ENCODE measurements around the gene ABI2. TPM values are rescaled to one million over a fixed set of nuclear protein-coding genes. Genes with fewer than 3 reads are reported as not detected.

ABI2 gene
- total RNA-seq, 1 donor from 2014 or later, result 161 TPM

GRCh38 chr2:203492965-203493364 is 164.8 kb downstream of the ABI2 start:
- Mint-ChIP-seq H3K27ac (no peak overlapping the region), H3K4me1 (peaks cover 12% of the 10 kb centered on the region), H3K36me3 (peaks cover 19% of the 10 kb centered on the region), H3K27me3 (ENCODE audit: insufficient read depth, low read depth) (peaks cover 2% of the 10 kb centered on the region), H3K4me3 (no peak overlapping the region), H3K9me3 (no peaks in the 10 kb centered on the region)
- Histone ChIP-seq H3K79me2 (ENCODE audit: low read depth) (no peaks in the 10 kb centered on the region), H3K4me3 (no peak overlapping the region), H3F3A (ENCODE audit: low read depth) (no peaks in the 10 kb centered on the region), H3K27me3 (no peaks in the 10 kb centered on the region), H3K27ac (no peak overlapping the region), H3K36me3 (peaks cover 7% of the 10 kb centered on the region), H3K4me1 (no peaks in the 10 kb centered on the region), H3K9me3 (ENCODE audit: low read depth) (no peaks in the 10 kb centered on the region), H2AFZ (replicated peaks) (no peak overlapping the region), H4K20me1 (ENCODE audit: low read depth) (no peaks in the 10 kb centered on the region), H3K9ac (no peak overlapping the region), H3K4me2 (no peak overlapping the region)
- no peak for DNase-seq (ENCODE audit: low spot score)
- TF ChIP-seq EZH2 (IDR thresholded peaks at IDR 0.05), result no peak
- TF ChIP-seq EZH2phosphoT487 (IDR thresholded peaks at IDR 0.05), result no peak
- TF ChIP-seq, protein P1, sequence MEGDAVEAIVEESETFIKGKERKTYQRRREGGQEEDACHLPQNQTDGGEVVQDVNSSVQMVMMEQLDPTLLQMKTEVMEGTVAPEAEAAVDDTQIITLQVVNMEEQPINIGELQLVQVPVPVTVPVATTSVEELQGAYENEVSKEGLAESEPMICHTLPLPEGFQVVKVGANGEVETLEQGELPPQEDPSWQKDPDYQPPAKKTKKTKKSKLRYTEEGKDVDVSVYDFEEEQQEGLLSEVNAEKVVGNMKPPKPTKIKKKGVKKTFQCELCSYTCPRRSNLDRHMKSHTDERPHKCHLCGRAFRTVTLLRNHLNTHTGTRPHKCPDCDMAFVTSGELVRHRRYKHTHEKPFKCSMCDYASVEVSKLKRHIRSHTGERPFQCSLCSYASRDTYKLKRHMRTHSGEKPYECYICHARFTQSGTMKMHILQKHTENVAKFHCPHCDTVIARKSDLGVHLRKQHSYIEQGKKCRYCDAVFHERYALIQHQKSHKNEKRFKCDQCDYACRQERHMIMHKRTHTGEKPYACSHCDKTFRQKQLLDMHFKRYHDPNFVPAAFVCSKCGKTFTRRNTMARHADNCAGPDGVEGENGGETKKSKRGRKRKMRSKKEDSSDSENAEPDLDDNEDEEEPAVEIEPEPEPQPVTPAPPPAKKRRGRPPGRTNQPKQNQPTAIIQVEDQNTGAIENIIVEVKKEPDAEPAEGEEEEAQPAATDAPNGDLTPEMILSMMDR (IDR thresholded peaks at IDR 0.05), result no peak

Other genes starting within 250 kb of the ABI2 start
- gene CYP20A1, start 89.4 kb upstream of the ABI2 start, total RNA-seq (ENCODE audit: low replicate concordance), result 15.1 and 17.8 TPM in 2 replicates
- 9.3 and 11.2 TPM in 2 replicates for gene RAPH1, start 206.9 kb downstream of the ABI2 start, total RNA-seq (ENCODE audit: low replicate concordance)

Data from neural progenitor cell (in vitro differentiated cells).